VCaP (cell line): ENCODE measurements around the gene ZNF460.
"Not testable (repeated sequence)": the region's sequence is repeated elsewhere in the genome, so short reads cannot be mapped to it uniquely, and the experiment has no call there.

Source experiments
- H3K27ac ChIP-seq: fragments of 450-650 bp; 2 replicates; pipeline ENCODE4 v1.5.1; 2017
- CTCF ChIP-seq: fragments of 450-650 bp; conservative IDR thresholded peaks from 2 replicates; pipeline ENCODE4 v1.5.1; 2017; ENCODE audit warnings: mild to moderate bottlenecking, moderate library complexity

Gene ZNF460

GRCh38 chr19:57244513-57244912 is 35.8 kb upstream of the ZNF460 start:
- TF ChIP-seq CTCF, result no peak

GRCh38 chr19:57245066-57245465 is 35.2 kb upstream of the ZNF460 start:
- no peak overlapping the region for H3K27ac ChIP-seq
- TF ChIP-seq CTCF, result no peak

More at GRCh38 chr19:57244513-57244912, 35.8 kb upstream of the ZNF460 start:
- H3K27ac ChIP-seq, result no peak overlapping the region

GRCh38 chr19:57245959-57246358 is 34.3 kb upstream of the ZNF460 start:
- H3K27ac ChIP-seq, result no peak overlapping the region
- TF ChIP-seq CTCF, result no peak

GRCh38 chr19:57248646-57249045 is 31.6 kb upstream of the ZNF460 start:
- no peak for TF ChIP-seq CTCF
- H3K27ac ChIP-seq, result no peak overlapping the region

GRCh38 chr19:57249329-57249728 is 31.0 kb upstream of the ZNF460 start:
- TF ChIP-seq CTCF, result no peak
- H3K27ac ChIP-seq, result no peak overlapping the region

- H3K27ac ChIP-seq, result not testable (repeated sequence)
These were observed 26.5 kb upstream of the ZNF460 start for GRCh38 chr19:57253767-57254166.

GRCh38 chr19:57262044-57262443 is 18.2 kb upstream of the ZNF460 start:
- H3K27ac ChIP-seq, result no peak overlapping the region
- no peak for TF ChIP-seq CTCF

GRCh38 chr19:57263244-57263741 is 17.0 kb upstream of the ZNF460 start:
- H3K27ac ChIP-seq, result no peak overlapping the region
- TF ChIP-seq CTCF, result no peak
